Umbilical cord (tissue), 2 donors: ENCODE measurements around the gene ZNF518B. TPM values are rescaled to one million over a fixed set of nuclear protein-coding genes. Genes with fewer than 3 reads are reported as not detected.
A peak's percentile ranks its signal among the peaks of the same experiment; 100 is the strongest.
"Not testable (repeated sequence)": the region's sequence is repeated elsewhere in the genome, so short reads cannot be mapped to it uniquely, and the experiment has no call there.

ENCODE experiments used
- DNase-seq: peaks from one replicate; pipeline ENCODE4 v3.0.0-alpha.2; 2015; ENCODE audit warnings: low spot score
- total RNA-seq: library from RNA; depleted of rRNA; stranded (reverse); fragments of >200 nt; gene quantifications from one replicate; pipeline ENCODE4 v1.2.3, GENCODE V29; 2014; ENCODE audit warnings: low replicate concordance; ENCODE audit not compliant: insufficient read depth

ZNF518B gene
- total RNA-seq, 1 donor from 2014 or later, result 61.4 TPM

DNA sequence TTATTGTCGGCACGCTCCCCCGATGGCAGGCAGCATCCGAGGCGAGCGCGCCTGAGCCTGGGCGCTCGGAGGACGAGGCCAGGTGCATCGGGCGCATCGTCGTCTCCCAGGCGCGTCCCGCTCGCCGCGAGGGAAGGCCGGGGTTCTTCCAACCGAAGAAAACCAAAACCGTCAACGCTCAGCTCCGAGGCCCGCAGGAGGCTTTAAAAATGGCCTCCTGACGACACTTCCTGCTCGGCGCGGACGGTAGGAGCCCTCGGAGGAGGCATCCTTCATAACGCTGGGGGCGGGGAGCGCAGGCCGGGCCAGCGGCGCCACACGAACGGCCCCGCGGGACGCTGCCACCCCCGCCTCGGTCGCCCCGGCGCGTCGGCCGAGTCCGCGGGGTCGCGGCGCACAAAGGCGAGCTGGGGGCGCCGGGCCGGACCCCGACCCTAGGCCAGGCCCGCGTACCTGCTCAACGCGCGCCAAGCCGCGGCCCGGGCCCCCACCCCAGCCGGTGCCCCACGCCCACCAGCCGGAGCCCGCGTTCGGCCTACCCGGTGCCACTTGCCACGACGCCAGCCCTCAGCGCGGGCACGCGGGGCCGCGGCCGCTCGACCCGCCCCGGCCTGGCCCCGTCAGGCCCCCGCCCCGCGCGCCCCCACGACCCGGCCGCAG lies 501 bp downstream of the ZNF518B start:
- peak; percentile 62 for DNase-seq

DNA sequence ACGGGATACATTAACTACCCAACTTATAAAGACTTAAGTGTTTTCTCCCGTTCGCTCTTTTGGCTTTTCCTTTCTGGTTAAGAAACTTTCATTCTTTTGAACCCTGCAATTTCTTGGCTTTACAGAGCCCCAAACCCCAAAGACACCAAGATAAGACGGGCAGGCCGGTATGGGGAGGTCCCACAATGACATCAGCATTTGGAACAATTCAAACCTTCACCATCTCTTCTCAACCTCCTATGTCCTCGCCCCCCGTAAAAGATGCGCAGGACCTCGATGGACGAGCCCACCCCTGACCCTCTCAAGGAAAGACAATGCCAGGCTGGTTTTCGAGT lies 999 bp downstream of the ZNF518B start:
- DNase-seq, result no peak

DNA sequence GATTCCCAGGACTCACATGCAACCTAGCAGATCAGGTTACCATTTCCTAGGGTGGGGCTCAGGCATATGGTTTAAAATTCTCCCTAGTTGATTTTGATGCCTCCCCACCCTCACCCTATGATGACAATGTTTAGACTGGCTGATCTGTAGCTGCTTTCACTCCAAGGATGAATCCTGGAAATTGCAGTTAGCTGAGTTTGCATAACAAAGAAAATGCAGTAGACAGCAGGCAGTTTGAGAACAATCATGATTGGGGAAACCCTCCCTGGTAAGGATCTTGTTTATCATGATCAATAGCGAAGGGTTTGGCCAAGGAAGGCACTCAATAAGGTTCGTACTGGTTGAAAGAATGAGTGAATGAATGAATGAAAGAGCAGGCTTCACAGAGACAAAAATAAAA lies 2.1 kb downstream of the ZNF518B start:
- no peak for DNase-seq

DNA sequence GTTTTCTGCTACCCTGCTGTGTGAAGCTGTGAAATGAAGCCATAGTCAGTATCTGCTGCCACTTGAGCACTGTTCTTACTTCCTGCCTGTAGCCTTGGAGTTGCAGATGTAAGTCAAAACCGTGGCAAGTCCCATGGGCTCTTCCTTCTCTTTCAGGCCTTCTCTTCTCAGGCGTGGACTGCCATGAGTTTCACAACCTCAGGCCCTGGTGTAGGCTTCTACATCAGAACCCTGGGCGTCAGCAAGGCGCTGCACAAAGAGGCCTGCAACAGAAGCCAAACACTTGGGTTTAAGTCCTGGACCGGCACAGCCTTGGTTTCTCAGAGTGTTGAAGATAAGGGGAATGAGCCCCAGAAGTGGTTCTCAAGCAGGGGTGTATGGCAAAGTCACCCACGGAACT lies 2.5 kb downstream of the ZNF518B start:
- DNase-seq, result no peak

DNA sequence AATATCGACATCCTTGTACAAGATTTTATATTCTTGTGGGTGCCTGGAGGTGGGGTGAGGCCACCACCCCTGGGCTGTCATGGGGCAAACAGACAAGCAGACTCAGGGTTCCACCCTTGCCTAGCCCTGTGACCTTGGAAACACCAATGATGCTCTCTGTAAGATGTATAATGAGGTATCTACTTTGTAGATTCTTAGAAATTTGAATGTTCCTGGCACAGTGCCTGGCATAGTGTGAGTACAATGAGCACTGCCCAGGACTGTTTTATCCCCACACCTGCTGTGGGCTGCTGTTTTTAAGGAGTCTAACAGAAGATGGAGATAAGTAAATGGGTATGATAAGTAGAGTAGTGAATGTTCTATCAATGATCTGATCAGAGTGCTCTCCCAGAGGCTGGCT lies 3.1 kb downstream of the ZNF518B start:
- DNase-seq, result no peak

DNA sequence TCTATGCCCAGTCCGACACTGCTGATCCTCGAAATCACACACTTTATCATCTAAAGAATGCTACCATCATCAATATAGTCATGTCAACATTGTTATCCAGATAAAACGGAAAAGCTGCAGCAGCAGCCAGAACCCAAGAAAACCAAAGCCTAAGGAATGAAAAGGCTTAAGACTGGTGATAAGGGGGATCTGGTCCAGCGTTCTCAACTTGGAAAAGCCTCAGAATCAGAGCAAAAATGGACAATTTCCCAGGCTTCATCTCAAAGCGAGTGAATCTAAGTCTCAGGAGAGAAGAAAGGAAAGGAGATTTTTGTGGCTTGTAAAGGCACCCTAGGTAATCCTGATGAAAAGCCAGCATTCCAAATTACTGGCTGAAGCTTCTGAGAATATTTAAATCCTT lies 8.2 kb downstream of the ZNF518B start:
- peak; percentile 95 for DNase-seq

DNA sequence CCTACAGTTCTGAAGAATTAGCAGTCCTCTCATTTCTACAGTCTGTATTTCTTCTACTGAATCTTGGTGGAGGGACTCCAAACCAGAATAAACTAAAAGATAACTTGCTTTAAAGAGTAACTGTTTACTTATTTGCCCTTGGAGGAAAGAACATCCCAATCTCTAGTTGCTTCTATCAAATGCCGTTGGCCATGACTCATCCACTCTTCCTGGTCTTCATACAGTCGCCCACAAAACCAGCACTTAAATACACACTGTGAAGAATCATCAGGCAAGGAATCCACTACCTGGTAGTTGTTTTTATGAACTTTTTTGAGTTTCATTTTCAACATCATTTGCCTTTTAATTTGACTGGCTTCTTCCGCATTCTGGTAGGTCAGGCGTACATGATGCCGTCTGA lies 14.2 kb downstream of the ZNF518B start:
- no peak for DNase-seq

DNA sequence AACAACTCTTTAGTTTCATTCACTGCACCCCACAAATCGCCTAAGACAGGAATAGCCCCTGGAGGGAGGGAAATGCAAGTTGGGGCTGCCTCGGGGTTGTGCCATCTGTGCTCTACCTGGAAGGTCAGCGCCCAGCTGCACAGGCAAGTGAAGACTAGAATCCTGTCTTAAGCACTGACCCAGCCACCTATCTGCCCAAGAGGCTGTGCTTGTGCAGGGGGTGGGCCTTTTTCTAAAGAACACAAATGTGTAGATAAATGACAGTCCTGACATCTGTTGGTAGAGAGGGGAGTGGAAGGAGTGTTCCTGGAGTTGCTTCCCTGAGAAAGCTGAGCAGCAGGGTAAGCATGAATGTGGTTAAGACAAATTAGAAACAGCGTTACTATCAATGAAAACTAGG lies 15.7 kb downstream of the ZNF518B start:
- no peak for DNase-seq

DNA sequence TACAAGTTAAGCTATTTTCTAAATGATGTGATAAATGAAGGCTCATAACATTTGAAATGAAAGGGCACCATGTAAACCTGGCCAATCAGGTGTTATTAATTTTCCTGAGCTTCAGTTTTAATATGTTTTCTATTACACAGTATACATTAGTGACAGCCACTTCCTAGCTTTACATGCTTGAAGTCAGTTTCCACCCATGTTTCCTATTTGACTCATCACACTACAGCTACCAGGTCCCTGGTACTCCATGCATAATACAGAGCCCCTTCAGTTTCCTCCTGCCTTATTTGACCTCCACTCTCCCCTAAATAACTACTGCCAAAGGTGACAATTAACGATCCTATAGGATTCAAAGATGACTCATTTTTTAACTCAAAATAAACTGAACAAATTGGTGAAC lies 18.3 kb downstream of the ZNF518B start:
- no peak for DNase-seq

DNA sequence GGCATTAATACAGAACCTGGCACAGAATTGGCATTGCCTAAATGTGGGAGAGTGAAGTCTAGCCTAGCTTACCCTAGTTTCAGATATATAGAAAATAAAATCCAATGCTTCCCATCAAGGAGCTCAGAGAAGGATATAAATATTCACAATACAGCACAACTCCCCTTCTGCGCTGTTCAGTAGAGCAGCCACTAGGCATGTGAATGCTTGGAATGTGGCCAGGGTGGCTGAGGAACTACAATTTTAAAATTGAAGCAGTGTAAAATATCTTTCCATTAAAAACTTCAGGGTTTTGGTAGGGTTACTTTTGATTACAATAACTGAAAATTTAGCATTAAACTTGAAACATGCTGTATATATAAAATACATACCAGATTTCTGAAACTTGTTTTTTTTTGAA lies 19.5 kb downstream of the ZNF518B start:
- no peak for DNase-seq

DNA sequence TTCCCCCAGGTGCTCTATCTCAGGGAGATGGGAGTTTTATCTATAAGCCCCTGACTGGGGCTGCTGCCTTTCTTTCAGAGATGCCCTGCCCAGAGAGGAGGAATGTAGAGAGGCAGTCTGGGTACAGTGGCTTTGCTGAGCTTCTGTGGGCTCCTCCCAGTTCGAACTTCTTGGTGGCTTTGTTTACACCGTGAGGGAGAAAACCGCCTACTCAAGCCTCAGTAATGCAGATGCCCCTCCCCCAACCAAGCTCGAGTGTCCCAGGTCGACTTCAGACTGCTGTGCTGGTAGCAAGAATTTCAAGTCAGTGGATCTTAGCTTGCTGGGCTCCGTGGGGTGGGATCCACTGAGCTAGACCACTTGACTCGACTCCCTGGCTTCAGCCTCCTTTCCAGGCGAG lies 29.5 kb downstream of the ZNF518B start:
- DNase-seq, result not testable (repeated sequence)

DNA sequence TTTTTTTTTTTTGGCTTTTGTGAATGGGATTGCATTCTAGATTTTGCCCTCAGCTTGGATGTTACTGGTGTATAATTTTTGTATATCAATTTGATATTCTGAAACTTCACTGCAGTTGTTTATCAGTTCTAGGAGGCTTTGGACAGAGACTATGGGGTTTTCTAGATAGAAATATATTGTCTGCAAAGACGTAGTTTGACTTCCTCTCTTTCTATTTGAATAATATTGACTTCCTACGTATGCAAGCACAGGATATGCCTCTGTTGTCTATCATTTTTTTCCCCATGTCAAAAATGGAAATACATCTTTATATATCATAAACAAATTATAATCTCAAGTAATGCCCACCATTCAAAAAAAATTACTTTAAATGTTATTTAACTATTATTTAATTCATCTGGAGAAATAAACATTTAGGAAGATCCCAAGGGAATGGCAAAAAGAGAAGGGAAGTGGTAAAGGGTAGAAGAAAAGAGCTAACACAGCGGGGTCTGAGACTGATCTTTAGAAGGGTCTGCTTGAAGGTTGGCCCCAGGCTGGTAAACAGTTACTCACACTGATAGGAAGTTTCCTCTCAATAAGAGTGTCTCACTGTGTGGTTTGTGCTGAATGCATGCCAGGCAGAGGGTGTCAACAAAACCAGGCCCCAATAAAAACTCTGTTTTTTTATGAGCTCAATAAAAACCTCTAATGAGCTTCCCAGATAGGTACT lies 35.7 kb downstream of the ZNF518B start:
- no peak for DNase-seq

DNA sequence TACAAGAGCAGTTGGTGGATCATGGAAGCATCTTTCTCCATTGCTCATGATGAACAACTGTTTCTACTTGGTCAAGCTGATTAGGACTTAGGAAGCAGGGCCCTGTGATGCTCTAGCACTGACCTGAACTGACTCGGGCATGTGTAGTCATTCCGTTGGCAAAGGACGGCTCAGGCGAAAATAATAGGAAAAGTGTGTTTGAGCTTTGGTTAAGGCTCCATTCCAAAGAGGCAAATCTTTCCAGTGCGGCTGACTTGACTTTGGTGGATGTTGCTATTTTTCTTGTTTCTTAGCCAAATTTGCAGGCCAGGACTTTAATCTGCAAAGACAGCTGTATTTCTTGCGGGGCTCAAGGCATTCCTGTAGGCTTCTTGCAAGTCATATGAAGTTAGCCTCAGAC lies 39.5 kb downstream of the ZNF518B start:
- no peak for DNase-seq

DNA sequence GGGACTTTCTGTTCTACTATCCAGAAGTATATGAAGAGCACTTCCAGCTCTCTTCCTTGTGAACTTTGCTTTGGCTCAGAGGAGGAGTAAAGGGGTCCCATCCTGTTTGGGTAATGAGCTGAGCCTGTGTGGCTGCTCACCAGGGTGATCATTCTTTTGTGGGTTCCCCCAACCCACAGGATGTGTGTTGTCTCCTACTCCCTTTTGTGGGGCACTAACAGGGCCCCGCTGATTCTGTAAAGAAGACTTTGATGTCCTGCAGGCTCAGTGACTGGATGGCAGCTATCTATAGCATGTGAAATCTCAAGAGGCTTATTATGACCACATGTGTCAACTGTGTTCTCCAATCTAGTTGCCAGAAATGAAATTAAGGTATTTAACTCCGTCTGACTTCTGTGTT lies 40.8 kb downstream of the ZNF518B start:
- DNase-seq, result no peak

DNA sequence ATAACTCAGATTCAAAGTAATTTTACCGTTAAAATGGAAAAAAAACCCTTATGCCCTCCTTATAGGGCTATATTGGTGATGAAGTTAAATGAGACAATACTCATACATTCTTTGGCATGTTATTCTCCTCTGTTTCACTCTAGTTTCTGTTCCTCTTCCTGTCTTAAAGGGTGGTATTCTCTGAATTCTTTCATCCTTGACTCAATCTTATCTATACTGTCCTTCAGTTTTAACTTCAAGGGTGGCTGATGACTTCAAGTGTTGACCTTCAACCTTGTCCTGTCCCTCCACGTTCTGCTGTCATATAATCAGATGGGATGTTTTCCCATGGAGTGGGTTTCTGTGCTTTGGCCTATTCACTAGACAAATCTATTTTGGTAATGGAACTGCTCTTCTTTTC lies 44.0 kb downstream of the ZNF518B start:
- DNase-seq, result no peak

DNA sequence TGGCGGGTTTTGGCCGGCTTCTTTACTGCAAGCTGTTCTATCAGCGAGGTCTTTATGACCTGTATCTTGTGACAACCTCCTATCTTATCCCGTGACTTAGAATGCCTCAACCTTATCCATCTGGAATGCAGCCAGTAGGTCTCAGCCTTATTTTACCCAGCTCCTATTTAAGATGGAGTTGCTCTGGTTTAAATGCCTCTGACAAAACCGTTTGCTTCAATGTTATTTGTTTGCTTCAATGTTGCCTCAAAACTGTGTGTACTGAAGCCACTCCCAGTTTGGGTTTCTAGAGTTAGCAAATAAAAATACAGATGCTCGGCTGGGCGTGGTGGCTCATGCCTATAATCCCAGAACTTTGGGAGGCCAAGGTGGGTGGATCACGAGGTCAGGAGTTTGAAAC lies 51.6 kb downstream of the ZNF518B start:
- DNase-seq, result no peak

DNA sequence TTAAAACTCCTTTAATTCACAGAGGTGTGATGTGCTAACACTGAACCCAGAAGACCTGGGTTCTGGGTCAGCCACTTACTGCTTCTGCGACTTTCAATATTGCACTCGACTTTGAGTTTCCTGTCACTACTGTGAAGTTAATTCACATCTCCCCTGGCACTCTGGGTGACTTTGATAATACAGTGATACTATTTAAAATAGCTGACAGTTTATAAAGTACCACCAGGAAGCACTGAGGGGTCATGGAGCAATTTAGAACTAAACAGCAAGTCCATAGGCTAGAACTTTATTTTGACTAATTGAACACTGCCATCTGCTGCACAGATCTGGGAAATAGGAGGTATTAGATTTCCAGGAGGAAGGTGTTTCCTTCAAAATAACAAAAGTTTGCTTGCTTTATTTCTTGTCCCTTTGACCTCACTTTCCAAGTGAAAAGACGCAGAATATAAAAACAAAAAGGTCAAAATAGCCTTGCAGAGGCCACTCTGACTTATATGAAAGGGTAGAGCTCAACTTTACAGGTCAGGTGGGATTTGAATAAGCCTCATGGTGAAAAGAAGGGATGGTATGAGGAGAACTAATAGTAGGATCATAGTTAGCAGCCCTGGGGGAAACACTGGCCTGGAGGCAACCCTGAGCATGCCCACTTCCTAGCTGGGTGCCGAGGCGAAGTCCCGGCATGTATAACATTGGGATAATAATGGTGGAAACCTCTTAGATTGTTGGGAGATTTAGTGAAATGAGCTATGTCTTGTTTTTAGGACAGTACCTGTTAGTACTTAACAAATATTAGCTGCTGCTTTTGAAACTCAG lies 53.4 kb downstream of the ZNF518B start:
- DNase-seq, result peak; percentile 54

DNA sequence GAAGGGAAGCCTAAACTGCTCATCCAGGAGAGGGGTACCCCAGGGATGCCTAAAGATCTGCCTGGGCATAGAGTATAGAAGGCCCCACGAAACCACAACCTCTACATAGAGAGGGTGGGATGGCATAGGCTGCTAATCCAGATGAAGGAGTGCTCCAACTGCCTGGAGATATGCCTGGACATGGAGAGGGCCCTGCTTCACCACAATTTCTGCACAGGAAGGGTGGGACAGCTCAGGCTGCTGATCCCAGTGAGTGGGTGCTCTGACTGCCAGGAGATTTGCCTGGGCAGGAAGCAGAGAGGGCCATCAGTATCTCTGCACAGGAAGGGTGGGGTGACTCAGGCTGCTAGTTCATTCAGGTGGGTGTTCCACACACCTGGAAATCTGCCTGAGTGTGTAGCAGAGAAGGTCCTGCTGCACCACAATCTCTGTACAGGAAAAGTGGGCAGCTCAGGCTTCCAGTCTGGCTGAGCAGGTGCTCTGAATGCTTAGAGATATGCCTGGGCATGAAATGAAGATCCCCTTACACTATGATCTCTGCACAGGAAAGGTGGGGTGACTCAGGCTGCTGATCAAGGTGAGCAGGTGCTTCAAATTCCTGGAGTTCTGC lies 61.1 kb downstream of the ZNF518B start:
- no peak for DNase-seq
